HG02678 (cell line): ENCODE data around the gene CENPK.
"Not testable (repeated sequence)": the region's sequence is repeated elsewhere in the genome, so short reads cannot be mapped to it uniquely, and the experiment has no call there.

ENCODE experiments used
- ATAC-seq: cut with Tn5 transposase; IDR thresholded peaks from one replicate; pipeline ENCODE4 v1.9.1; 2021; ENCODE audit warnings: mild to moderate bottlenecking, moderate library complexity; ENCODE audit not compliant: unreplicated experiment

Gene CENPK

GRCh38 chr5:65562731-65563701 lies at the start of gene CENPK, which contains the start of gene PPWD1:
CENPK (minus strand) TSS chr5:65563168; CDS start chr5:65554907, 8,261 bp downstream.
PPWD1 (plus strand) TSS chr5:65563296; CDS start chr5:65563311, 15 bp downstream.
- peak; percentile 99 for ATAC-seq

- ATAC-seq: no peak
Measured at GRCh38 chr5:65612298-65612907, 49.4 kb upstream of the CENPK start.

- no peak for ATAC-seq
Measured at GRCh38 chr5:65611524-65611923, 48.6 kb upstream of the CENPK start.

GRCh38 chr5:65601761-65602160 lies 38.8 kb upstream of the CENPK start:
- ATAC-seq: not testable (repeated sequence)

- ATAC-seq: no peak
Measured at GRCh38 chr5:65588694-65589093, 25.7 kb upstream of the CENPK start.

GRCh38 chr5:65577141-65577540 lies 14.2 kb upstream of the CENPK start:
- ATAC-seq: no peak

- ATAC-seq: no peak
Measured at GRCh38 chr5:65570598-65571226, 7.7 kb upstream of the CENPK start.

GRCh38 chr5:65566505-65566904 lies 3.5 kb upstream of the CENPK start:
- ATAC-seq: no peak

GRCh38 chr5:65563777-65564176 lies 809 bp upstream of the CENPK start:
- ATAC-seq: no peak

- ATAC-seq: no peak
Measured at GRCh38 chr5:65556718-65557117, 6.2 kb downstream of the CENPK start.

- ATAC-seq: no peak
Measured at GRCh38 chr5:65556181-65556580, 6.8 kb downstream of the CENPK start.

GRCh38 chr5:65555287-65555686 lies 7.7 kb downstream of the CENPK start:
- ATAC-seq: no peak

- ATAC-seq: no peak
Measured at GRCh38 chr5:65553941-65554340, 9.0 kb downstream of the CENPK start.

GRCh38 chr5:65548281-65548680 lies 14.7 kb downstream of the CENPK start:
- no peak for ATAC-seq

GRCh38 chr5:65546141-65546540 lies 16.8 kb downstream of the CENPK start:
- no peak for ATAC-seq

- ATAC-seq: no peak
Measured at GRCh38 chr5:65544473-65544872, 18.5 kb downstream of the CENPK start.

GRCh38 chr5:65539827-65540226 lies 23.1 kb downstream of the CENPK start:
- ATAC-seq: no peak

GRCh38 chr5:65535529-65535987 lies 27.4 kb downstream of the CENPK start:
- no peak for ATAC-seq

- no peak for ATAC-seq
Measured at GRCh38 chr5:65530904-65531303, 32.1 kb downstream of the CENPK start.

- no peak for ATAC-seq
Measured at GRCh38 chr5:65525726-65526125, 37.2 kb downstream of the CENPK start.

- ATAC-seq: no peak
Measured at GRCh38 chr5:65512170-65512937, 50.6 kb downstream of the CENPK start.
